Endothelial cell of umbilical vein (primary cell): Measurements from ENCODE around the gene MAP2K5. TPM values are rescaled to one million over a fixed set of nuclear protein-coding genes. Genes with fewer than 3 reads are reported as not detected.

ENCODE experiments used
- BruUV-seq: library from RNA; stranded (reverse); fragments of 400-500 nt; replicated peaks from 2 replicates; lab custom pipeline; 2021; lab: Mats Ljungman, UMichigan
- CTCF ChIA-PET: fragments of 300-600, 350-600 bp; sonication (Branson Sonifier 250); formaldehyde crosslinking; loops from one replicate; lab custom pipeline; 2021; ENCODE audit warnings: antibody characterized with exemption, inconsistent platforms; lab: Charles Lee
- POLR2A ChIA-PET: fragments of 300-600, 350-600 bp; sonication (Branson Sonifier 250); formaldehyde crosslinking; loops from one replicate; lab custom pipeline; 2021; ENCODE audit warnings: antibody characterized with exemption, inconsistent platforms; lab: Charles Lee
- DNase-seq: peaks from one replicate; pipeline ENCODE4 v3.0.0-alpha.2; 2011; ENCODE audit warnings: low read depth, low spot score
- FAIRE-seq: peaks from 2 replicates; lab custom pipeline; 2011; peaks lifted over from hg19 to GRCh38; lab: Jason Lieb, UNC
- H2AFZ ChIP-seq: 2 replicates; pipeline ENCODE4 v1.6.0; 2012; ENCODE audit warnings: low read depth, low read length, control low read depth, inconsistent platforms
- H3K27ac ChIP-seq: 2 replicates; pipeline ENCODE4 v1.5.1; 2011; ENCODE audit warnings: low read depth, mild to moderate bottlenecking, control low read depth, low read length, moderate library complexity; ENCODE audit not compliant: insufficient read depth
- H3K27me3 ChIP-seq, 2 experiments: 2 replicates each; pipeline versions ENCODE4 v1.6.0 to v1.6.1; 2011; ENCODE audit warnings: low read length in 2 of 2, mixed read lengths in 1 of 2; ENCODE audit not compliant: control insufficient read depth in 2 of 2, insufficient read depth in 2 of 2
- H3K36me3 ChIP-seq, 2 experiments: 2 replicates in 1 of 2; 3 replicates in 1 of 2; pipeline ENCODE4 v1.5.1; 2011; ENCODE audit warnings: low read length in 2 of 2, mild to moderate bottlenecking in 1 of 2, moderate library complexity in 1 of 2; ENCODE audit not compliant: control insufficient read depth in 2 of 2, insufficient read depth in 2 of 2; ENCODE audit errors: extremely low read depth in 1 of 2
- H3K4me1 ChIP-seq: 3 replicates; pipeline ENCODE4 v1.5.1; 2011; ENCODE audit warnings: mild to moderate bottlenecking, low read length; ENCODE audit not compliant: control insufficient read depth, insufficient read depth; ENCODE audit errors: extremely low read depth
- H3K4me2 ChIP-seq: 2 replicates; pipeline ENCODE4 v1.6.1; 2011; ENCODE audit warnings: low read length, control low read depth, mixed read lengths; ENCODE audit not compliant: insufficient read depth
- H3K4me3 ChIP-seq, 3 experiments: fragments of 200-600 bp in 1 of 3; sonication (generic), shearing (Covaris generic) in 1 of 3; replicated peaks in 1 of 3; 2 replicates each; pipeline ENCODE4 v1.5.1; 2011 to 2016; ENCODE audit warnings: control low read depth in 3 of 3, low read length in 3 of 3, mild to moderate bottlenecking in 2 of 3, inconsistent platforms in 1 of 3, low read depth in 1 of 3, moderate library complexity in 1 of 3; ENCODE audit not compliant: insufficient read depth in 1 of 3
- H3K79me2 ChIP-seq: 2 replicates; pipeline ENCODE4 v1.6.0; 2012; ENCODE audit warnings: low read length, inconsistent platforms; ENCODE audit not compliant: control insufficient read depth, insufficient read depth
- H3K9ac ChIP-seq: replicated peaks from 2 replicates; pipeline ENCODE3; 2011; ENCODE audit warnings: low read length, control low read depth; ENCODE audit not compliant: insufficient read depth; ENCODE audit errors: extremely low read depth
- H3K9me1 ChIP-seq: replicated peaks from 3 replicates; pipeline ENCODE4 v1.6.0; 2011; ENCODE audit warnings: mild to moderate bottlenecking, low read length; ENCODE audit not compliant: control insufficient read depth, insufficient read depth; ENCODE audit errors: extremely low read depth
- H3K9me3 ChIP-seq: replicated peaks from 2 replicates; pipeline ENCODE4 v1.5.1; 2012; ENCODE audit warnings: low read length, inconsistent platforms; ENCODE audit not compliant: control insufficient read depth, insufficient read depth
- H4K20me1 ChIP-seq: replicated peaks from 2 replicates; pipeline ENCODE3; 2011; ENCODE audit warnings: mild to moderate bottlenecking, low read length; ENCODE audit not compliant: control insufficient read depth, insufficient read depth; ENCODE audit errors: extremely low read depth
- CTCF ChIP-seq, 2 donors: IDR thresholded peaks; 1 replicate in 1 of 2; 2 replicates in 1 of 2; pipeline ENCODE4 v1.5.1; 2011; ENCODE audit warnings: low read length in 2 of 2, mild to moderate bottlenecking in 2 of 2, moderate library complexity in 2 of 2, control low read depth in 1 of 2, inconsistent platforms in 1 of 2, low read depth in 1 of 2; ENCODE audit not compliant: insufficient read depth in 1 of 2; ENCODE audit errors: extremely low read depth in 1 of 2
- EZH2 ChIP-seq: IDR thresholded peaks from 2 replicates; pipeline ENCODE4 v1.6.1; 2012; ENCODE audit warnings: borderline replicate concordance, low read depth, mild to moderate bottlenecking, moderate library complexity, low read length, inconsistent platforms; ENCODE audit not compliant: severe bottlenecking
- FOS ChIP-seq: IDR thresholded peaks from 2 replicates; pipeline ENCODE4 v1.6.1; 2011; ENCODE audit warnings: mild to moderate bottlenecking, low read length, moderate library complexity, borderline replicate concordance; ENCODE audit not compliant: insufficient read depth
- GATA2 ChIP-seq: IDR thresholded peaks from 2 replicates; pipeline ENCODE4 v1.7.0; 2011; ENCODE audit warnings: low read depth, mild to moderate bottlenecking, moderate library complexity, mixed read lengths, low read length; ENCODE audit not compliant: insufficient read length, insufficient read depth
- JUN ChIP-seq: IDR thresholded peaks from 2 replicates; pipeline ENCODE4 v1.6.1; 2011; ENCODE audit warnings: borderline replicate concordance, low read depth; ENCODE audit not compliant: insufficient read length, insufficient read depth
- MYC ChIP-seq: IDR thresholded peaks from one replicate; pipeline ENCODE4 v1.6.1; 2011; ENCODE audit warnings: mild to moderate bottlenecking, low read depth, low read length
- POLR2A ChIP-seq: IDR thresholded peaks from 2 replicates; pipeline ENCODE4 v1.6.1; 2012; ENCODE audit warnings: low read depth, mild to moderate bottlenecking, control low read depth, low read length
- POLR2AphosphoS5 ChIP-seq: IDR thresholded peaks from 2 replicates; pipeline ENCODE4 v1.6.1; 2012; ENCODE audit warnings: low read depth, mild to moderate bottlenecking, control low read depth, low read length, moderate library complexity; ENCODE audit not compliant: insufficient read depth
- dilution Hi-C: fragments of 300-500 bp; cut with MboI; formaldehyde crosslinking; loops from one replicate; pipeline ENCODE4 v1.15.0; 2019; ENCODE audit warnings: low sequenced_read_pairs; ENCODE audit not compliant: extremely low pct_ligation_motif_present
- intact Hi-C: fragments of 100-400 bp; cut with micrococcal nuclease; formaldehyde crosslinking; loops from one replicate; pipeline ENCODE4 v1.10.0; 2022
- polyA plus RNA-seq, 4 experiments: library from polyadenylated mRNA; depleted of rRNA in 3 of 4; stranded (reverse) in 3 of 4; unstranded in 1 of 4; fragments of >200 nt; gene quantifications; 2 replicates each; pipeline versions ENCODE4 v1.2.1 to v1.2.3, GENCODE V29; 2011 to 2012; ENCODE audit warnings: missing spikeins in 1 of 4
- total RNA-seq: library from RNA; stranded (reverse); gene quantifications from 2 replicates; pipeline ENCODE4 v1.2.3, GENCODE V29; 2021

The MAP2K5 gene
- total and polyA plus RNA-seq, 2 donors (not counting 3 experiments of a cell fraction or from before 2014, with no cell fraction given): 4.9 to 24.7 TPM

DNA sequence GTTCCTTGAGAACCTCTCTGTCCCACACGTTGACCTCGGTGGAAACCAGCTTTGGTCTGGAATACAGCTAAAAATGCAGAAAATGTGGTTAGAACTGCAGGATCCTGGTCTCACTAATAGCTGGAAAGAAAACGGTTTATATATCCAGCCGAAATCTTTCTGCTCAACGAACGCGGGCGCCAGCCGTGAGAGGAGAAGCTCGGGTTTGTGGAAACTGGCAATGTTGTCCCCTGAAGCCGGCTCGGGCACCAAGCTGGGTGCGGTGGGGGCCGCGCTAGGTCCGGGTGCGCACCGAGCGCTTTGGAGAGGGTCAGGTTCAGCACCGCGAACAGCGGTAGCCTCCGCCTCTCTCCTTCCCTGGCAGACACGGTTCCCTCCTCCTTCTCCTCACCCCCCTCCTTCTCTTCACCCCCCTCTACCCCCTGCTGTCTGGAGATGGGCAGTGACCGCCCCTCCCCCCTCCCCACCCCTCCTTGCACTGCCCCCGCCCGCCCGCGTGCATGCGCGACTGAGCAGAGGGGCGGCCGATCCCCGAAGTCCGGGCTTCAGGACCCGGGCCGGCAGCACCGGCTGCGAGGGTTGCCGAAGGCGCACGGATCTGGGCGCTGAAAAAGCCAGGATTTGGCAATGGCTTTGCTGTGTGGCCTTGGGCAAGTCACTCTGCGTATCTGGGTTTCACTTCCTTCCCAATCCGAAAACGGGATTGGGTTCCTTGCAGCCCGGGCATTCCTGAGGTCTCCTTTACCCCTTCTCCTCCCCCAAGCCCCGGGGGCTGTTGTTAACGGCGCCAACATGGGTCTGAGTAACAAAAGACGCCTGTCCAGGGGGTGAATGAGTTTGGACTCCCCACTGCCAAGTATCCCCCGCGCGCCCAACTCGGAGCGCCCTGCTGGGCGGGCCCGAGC is 282.7 kb downstream of the MAP2K5 start, which contains the start of gene SKOR1:
Gene SKOR1, plus strand, starts transcription at position 534 of the 905 bp plus-strand sequence. Its CDS starts 94 bp downstream, at position 628.
- TF ChIP-seq EZH2: no peak
- TF ChIP-seq FOS: no peak
- no peak for TF ChIP-seq GATA2
- no peak for TF ChIP-seq POLR2AphosphoS5
- no peak for TF ChIP-seq CTCF (IDR thresholded peaks at IDR 0.05; ENCODE audit: extremely low read depth in 1 of 2, insufficient read depth in 1 of 2, low read depth in 1 of 2, low read length in 2 of 2)
- no peak for TF ChIP-seq JUN
- TF ChIP-seq MYC: no peak
- TF ChIP-seq POLR2A: no peak
- Histone ChIP-seq H3K9me1 (no peaks in the 10 kb centered on the region), H3K27ac (no peak within 1 kb of the TSS), H3K27me3 (peaks cover 77 to 98% of the 10 kb centered on the region in 2 experiments), H3K9me3 (no peaks in the 10 kb centered on the region), H2AFZ (no peak within 1 kb of the TSS), H3K4me2 (peak within 1 kb of the TSS; percentile 11), H3K4me3 (no peak within 1 kb of the TSS), H3K4me1 (peaks cover 2% of the 10 kb centered on the region), H3K9ac (no peak within 1 kb of the TSS), H3K36me3 (no peaks in the 10 kb centered on the region), H4K20me1 (no peaks in the 10 kb centered on the region), H3K79me2 (no peaks in the 10 kb centered on the region)
- CTCF ChIA-PET: interaction anchor here (0.8 to 1.5 kb wide), 5 partner anchors 11 to 879 kb away, joined by 3 to 6 read pairs (median 3); no protein-coding TSS in a partner anchor
- BruUV-seq: no TSS peak
- dilution Hi-C loops: no loop called here
- no peak for DNase-seq
- FAIRE-seq: no peak
- intact Hi-C loops: no loop called here
- POLR2A ChIA-PET: no interaction called here
